ENCODE results near the gene ATP2C2. TPM values are rescaled to one million over a fixed set of nuclear protein-coding genes. Genes with fewer than 3 reads are reported as not detected.

Gene ATP2C2
- polyA plus RNA-seq, 1 donor (not counting 4 experiments of a cell fraction or from before 2014, with no cell fraction given) = 0.96 TPM

DNA sequence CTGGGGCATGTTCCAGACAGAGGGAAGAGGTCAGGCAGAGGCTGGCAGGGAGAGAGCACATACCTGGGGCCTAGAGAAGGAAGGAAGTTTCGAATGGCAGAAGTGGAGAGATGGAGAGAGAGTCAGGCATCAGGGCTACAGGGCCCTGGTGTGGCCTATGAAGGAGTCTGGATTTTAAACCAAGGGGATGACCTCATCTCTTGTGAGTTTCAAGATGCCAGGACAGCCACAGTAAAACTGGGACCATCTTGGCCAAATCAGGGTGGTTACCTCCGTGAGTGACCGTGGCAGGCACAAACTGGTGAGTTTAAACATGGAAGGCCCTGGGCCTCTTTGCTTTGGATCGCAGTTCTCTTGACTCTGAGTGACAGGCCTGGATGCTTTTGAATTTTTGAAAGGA is 7.6 kb upstream of the ATP2C2 start:
- FAIRE-seq (no peak), DNase-seq (ENCODE audit: low read depth, low spot score) (no peak)
- Histone ChIP-seq H3K4me1 (ENCODE audit: control insufficient read depth, extremely low read depth, insufficient read depth, low read length) (peaks cover 29% of the 10 kb centered on the region), H4K20me1 (ENCODE audit: control insufficient read depth, extremely low read depth, insufficient read depth, low read length) (no peaks in the 10 kb centered on the region), H3K9ac (ENCODE audit: control insufficient read depth, extremely low read depth, insufficient read depth, low read length) (no peak overlapping the region), H3K9me3 (ENCODE audit: control insufficient read depth, low read depth, low read length) (no peaks in the 10 kb centered on the region), H3K36me3 (ENCODE audit: control insufficient read depth in 2 of 2, extremely low read depth in 1 of 2, insufficient read depth in 2 of 2, low read length in 2 of 2) (no peaks in the 10 kb centered on the region), H3K79me2 (ENCODE audit: control insufficient read depth, insufficient read depth, low read length) (no peaks in the 10 kb centered on the region), H3K9me1 (ENCODE audit: control insufficient read depth, extremely low read depth, insufficient read depth, low read length) (no peaks in the 10 kb centered on the region), H3K27ac (ENCODE audit: control insufficient read depth, insufficient read depth, low read length) (no peak overlapping the region), H3K27me3 (ENCODE audit: control insufficient read depth, extremely low read depth, insufficient read depth, low read length) (peaks cover 13% of the 10 kb centered on the region), H3K4me3 (ENCODE audit: control insufficient read depth in 2 of 3, extremely low read depth in 1 of 3, insufficient read depth in 2 of 3, low read depth in 1 of 3, low read length in 3 of 3) (no peak overlapping the region), H2AFZ (ENCODE audit: control insufficient read depth, low read length) (no peak overlapping the region), H3K4me2 (ENCODE audit: control insufficient read depth, extremely low read depth, insufficient read depth, low read depth, low read length) (no peak overlapping the region)
- dilution Hi-C loops (cut with MboI; ENCODE audit: extremely low pct_ligation_motif_present, low sequenced_read_pairs) = no loop called here
- TF ChIP-seq EZH2 (IDR thresholded peaks at IDR 0.05; ENCODE audit: low read length) = no peak
- TF ChIP-seq CTCF (optimal IDR thresholded peaks at IDR 0.05 in 1 of 3, IDR thresholded peaks at IDR 0.05 in 1 of 3, conservative IDR thresholded peaks at IDR 0.05 in 1 of 3; ENCODE audit: extremely low read depth in 1 of 3, insufficient read depth in 2 of 3, low read length in 3 of 3) = no peak

DNA sequence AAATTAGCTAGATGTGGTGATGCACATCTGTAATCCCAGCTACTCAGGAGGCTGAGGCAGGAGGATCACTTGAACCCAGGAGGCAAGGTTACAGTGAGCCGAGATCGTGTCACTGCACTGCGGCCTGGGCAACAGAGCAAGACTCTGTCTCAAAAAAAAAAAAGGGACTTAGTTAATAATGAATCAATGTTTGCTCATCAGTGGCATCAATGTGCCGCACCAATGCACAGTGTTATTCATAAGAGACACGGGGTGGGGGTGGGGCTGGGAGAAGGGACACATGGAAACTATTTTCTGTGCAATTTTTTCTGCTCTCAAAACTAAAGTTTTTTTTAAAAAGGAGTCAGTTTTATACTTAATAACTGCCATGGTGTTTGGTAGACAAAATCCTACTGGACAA is 6.8 kb upstream of the ATP2C2 start:
- DNase-seq (ENCODE audit: low read depth, low spot score) (no peak), FAIRE-seq (no peak)
- H3K9me3 ChIP-seq (ENCODE audit: control insufficient read depth, low read depth, low read length) = no peaks in the 10 kb centered on the region
- no peak overlapping the region for H3K4me3 ChIP-seq (ENCODE audit: control insufficient read depth in 2 of 3, extremely low read depth in 1 of 3, insufficient read depth in 2 of 3, low read depth in 1 of 3, low read length in 3 of 3)
- H3K27ac ChIP-seq (ENCODE audit: control insufficient read depth, insufficient read depth, low read length) = no peak overlapping the region
- H4K20me1 ChIP-seq (ENCODE audit: control insufficient read depth, extremely low read depth, insufficient read depth, low read length) = no peaks in the 10 kb centered on the region
- H3K9me1 ChIP-seq (ENCODE audit: control insufficient read depth, extremely low read depth, insufficient read depth, low read length) = no peaks in the 10 kb centered on the region
- no peaks in the 10 kb centered on the region for H3K36me3 ChIP-seq (ENCODE audit: control insufficient read depth in 2 of 2, extremely low read depth in 1 of 2, insufficient read depth in 2 of 2, low read length in 2 of 2)
- peaks cover 9% of the 10 kb centered on the region for H3K27me3 ChIP-seq (ENCODE audit: control insufficient read depth, extremely low read depth, insufficient read depth, low read length)
- no peaks in the 10 kb centered on the region for H3K79me2 ChIP-seq (ENCODE audit: control insufficient read depth, insufficient read depth, low read length)
- no peak overlapping the region for H3K9ac ChIP-seq (ENCODE audit: control insufficient read depth, extremely low read depth, insufficient read depth, low read length)
- dilution Hi-C loops (cut with MboI; ENCODE audit: extremely low pct_ligation_motif_present, low sequenced_read_pairs) = no loop called here
- TF ChIP-seq CTCF (optimal IDR thresholded peaks at IDR 0.05 in 1 of 3, IDR thresholded peaks at IDR 0.05 in 1 of 3, conservative IDR thresholded peaks at IDR 0.05 in 1 of 3; ENCODE audit: extremely low read depth in 1 of 3, insufficient read depth in 2 of 3, low read length in 3 of 3) = no peak
- TF ChIP-seq EZH2 (IDR thresholded peaks at IDR 0.05; ENCODE audit: low read length) = no peak
- H3K4me1 ChIP-seq (ENCODE audit: control insufficient read depth, extremely low read depth, insufficient read depth, low read length) = peaks cover 23% of the 10 kb centered on the region
- H3K4me2 ChIP-seq (ENCODE audit: control insufficient read depth, extremely low read depth, insufficient read depth, low read depth, low read length) = no peak overlapping the region
- no peak overlapping the region for H2AFZ ChIP-seq (ENCODE audit: control insufficient read depth, low read length)
